WTC11 (cell line): ENCODE measurements around the gene MEX3C.

Experiments used
- CTCF ChIP-seq: fragments of 200-600 bp; IDR thresholded peaks from 2 replicates; pipeline ENCODE4 v1.8.0; 2022; ENCODE audit warnings: antibody characterized with exemption
- ESRRA ChIP-seq: sonication (generic); formaldehyde crosslinking; IDR thresholded peaks from 2 replicates; pipeline ENCODE4 v1.8.1; 2022; ENCODE audit warnings: mild to moderate bottlenecking, missing genetic modification reagents, borderline replicate concordance
- NR3C1 ChIP-seq: sonication (generic); formaldehyde crosslinking; conservative IDR thresholded peaks from 2 replicates; pipeline ENCODE4 v1.8.1; 2023; ENCODE audit warnings: low read depth, mild to moderate bottlenecking, missing genetic modification reagents
- RELA ChIP-seq: sonication (generic); formaldehyde crosslinking; IDR thresholded peaks from 2 replicates; pipeline ENCODE4 v1.8.1; 2022; ENCODE audit warnings: missing genetic modification reagents, mild to moderate bottlenecking, borderline replicate concordance
- TEAD1 ChIP-seq: sonication (generic); formaldehyde crosslinking; IDR thresholded peaks from 2 replicates; pipeline ENCODE4 v1.8.0; 2022; ENCODE audit warnings: mild to moderate bottlenecking, missing genetic modification reagents
- TEAD4 ChIP-seq: sonication (generic); formaldehyde crosslinking; IDR thresholded peaks from 2 replicates; pipeline ENCODE4 v1.8.0; 2022; ENCODE audit warnings: mild to moderate bottlenecking, missing genetic modification reagents
- USF1 ChIP-seq: sonication (generic); formaldehyde crosslinking; IDR thresholded peaks from 2 replicates; pipeline ENCODE4 v1.8.0; 2022; ENCODE audit warnings: mild to moderate bottlenecking, missing genetic modification reagents
- ZNF232 ChIP-seq: sonication (generic); formaldehyde crosslinking; IDR thresholded peaks from 2 replicates; pipeline ENCODE4 v1.8.0; 2022; ENCODE audit warnings: mild to moderate bottlenecking, missing genetic modification reagents
- TF ChIP-seq, protein P1 (sequence below): sonication (generic); formaldehyde crosslinking; IDR thresholded peaks from 2 replicates; pipeline ENCODE4 v1.8.0; 2023; ENCODE audit warnings: missing genetic modification reagents

- TF ChIP-seq TEAD1 (CRISPR knock-in tag) (no peak), CTCF (no peak), RELA (CRISPR knock-in tag) (no peak), USF1 (CRISPR knock-in tag) (no peak), ESRRA (CRISPR knock-in tag) (no peak), TEAD4 (CRISPR knock-in tag) (no peak), NR3C1 (CRISPR knock-in tag) (no peak), ZNF232 (no peak)
- TF ChIP-seq, protein P1, sequence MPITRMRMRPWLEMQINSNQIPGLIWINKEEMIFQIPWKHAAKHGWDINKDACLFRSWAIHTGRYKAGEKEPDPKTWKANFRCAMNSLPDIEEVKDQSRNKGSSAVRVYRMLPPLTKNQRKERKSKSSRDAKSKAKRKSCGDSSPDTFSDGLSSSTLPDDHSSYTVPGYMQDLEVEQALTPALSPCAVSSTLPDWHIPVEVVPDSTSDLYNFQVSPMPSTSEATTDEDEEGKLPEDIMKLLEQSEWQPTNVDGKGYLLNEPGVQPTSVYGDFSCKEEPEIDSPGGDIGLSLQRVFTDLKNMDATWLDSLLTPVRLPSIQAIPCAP (CRISPR knock-in tag) = no peak
Measured at GRCh38 chr18:51149670-51150069, 47.8 kb downstream of the MEX3C start.
